ENCODE data around the gene CMTM6.
"Not testable (repeated sequence)": the region's sequence is repeated elsewhere in the genome, so short reads cannot be mapped to it uniquely, and the experiment has no call there.

The CMTM6 gene

GRCh38 chr3:32447865-32448400, 54.7 kb downstream of the CMTM6 start:
- DNase-seq (ENCODE audit: low read depth) = peak; percentile 55

- DNase-seq (ENCODE audit: low read depth) = peak; percentile 87
Observed at GRCh38 chr3:32443478-32443877, 59.2 kb downstream of the CMTM6 start.

- peak; percentile 73 for DNase-seq (ENCODE audit: low read depth)
Observed at GRCh38 chr3:32442766-32443165, 59.9 kb downstream of the CMTM6 start.

GRCh38 chr3:32440611-32441350, 61.9 kb downstream of the CMTM6 start:
- peak; percentile 44 for DNase-seq (ENCODE audit: low read depth)

GRCh38 chr3:32439421-32439820, 63.2 kb downstream of the CMTM6 start:
- not testable (repeated sequence) for DNase-seq (ENCODE audit: low read depth)

- DNase-seq (ENCODE audit: low read depth) = peak; percentile 67
Observed at GRCh38 chr3:32438596-32439344, 63.9 kb downstream of the CMTM6 start.

- no peak for DNase-seq (ENCODE audit: low read depth)
Observed at GRCh38 chr3:32437896-32438295, 64.8 kb downstream of the CMTM6 start.

- DNase-seq (ENCODE audit: low read depth) = no peak
Observed at GRCh38 chr3:32436816-32437189, 65.8 kb downstream of the CMTM6 start.

GRCh38 chr3:32435911-32436815, 66.5 kb downstream of the CMTM6 start:
- peak; percentile 14 for DNase-seq (ENCODE audit: low read depth)

GRCh38 chr3:32434206-32434605, 68.4 kb downstream of the CMTM6 start:
- DNase-seq (ENCODE audit: low read depth) = no peak

GRCh38 chr3:32432711-32433530, 69.7 kb downstream of the CMTM6 start:
- DNase-seq (ENCODE audit: low read depth) = peak; percentile 31

GRCh38 chr3:32432045-32432710, 70.5 kb downstream of the CMTM6 start:
- DNase-seq (ENCODE audit: low read depth) = no peak

- DNase-seq (ENCODE audit: low read depth) = no peak
Observed at GRCh38 chr3:32431481-32431880, 71.2 kb downstream of the CMTM6 start.

Measured in EH (cell line).